Tibial nerve (tissue), 4 donors: ENCODE measurements around the gene NRG2.

Source experiments
- CTCF ChIP-seq, 5 experiments: fragments of 200-600 bp in 3 of 5; fragments of 450-650 bp in 2 of 5; sonication (generic) in 3 of 5; IDR thresholded peaks; one replicate each; pipeline ENCODE4 v1.5.1; 2016 to 2019; ENCODE audit warnings: antibody characterized with exemption in 5 of 5, mild to moderate bottlenecking in 3 of 5, moderate library complexity in 2 of 5
- EP300 ChIP-seq, 2 donors: sonication (generic); formaldehyde crosslinking; IDR thresholded peaks; one replicate each; pipeline ENCODE4 v1.6.1; 2017; ENCODE audit warnings: antibody characterized with exemption in 2 of 2, mild to moderate bottlenecking in 1 of 2
- POLR2A ChIP-seq, 2 donors: fragments of 450-650 bp; IDR thresholded peaks; one replicate each; pipeline ENCODE4 v1.6.1; 2017; ENCODE audit warnings: antibody characterized with exemption in 2 of 2, mild to moderate bottlenecking in 2 of 2, moderate library complexity in 2 of 2

- TF ChIP-seq CTCF (IDR thresholded peaks at IDR 0.05) = no peak
- TF ChIP-seq POLR2A (IDR thresholded peaks at IDR 0.05) = no peak
- TF ChIP-seq EP300 (IDR thresholded peaks at IDR 0.05) = no peak
Observed at GRCh38 chr5:140058212-140058932, 15.3 kb upstream of the NRG2 start.
